Psoas muscle (tissue), 8 donors: Measurements from ENCODE around the gene ESPL1. TPM values are rescaled to one million over a fixed set of nuclear protein-coding genes. Genes with fewer than 3 reads are reported as not detected.

Experiments used
- ATAC-seq, 4 donors: fragments of 200-7000 bp; cut with Tn5 transposase; one replicate each; pipeline ENCODE4 v1.9.1; 2020; ENCODE audit warnings: moderate library complexity in 3 of 4, mild to moderate bottlenecking in 2 of 4
- DNase-seq, 2 donors: peaks; one replicate each; pipeline ENCODE4 v3.0.0-alpha.2; 2020
- H3K27ac ChIP-seq: fragments of 200-600 bp; one replicate; pipeline ENCODE4 v1.8.0; 2022
- H3K27me3 ChIP-seq, 3 donors: fragments of 200-600 bp in 1 of 3; one replicate each; pipeline versions ENCODE4 v1.6.1 to v1.8.0; 2013 to 2022; ENCODE audit warnings: low read length in 2 of 3, mild to moderate bottlenecking in 2 of 3, moderate library complexity in 1 of 3; ENCODE audit not compliant: insufficient read depth in 3 of 3
- H3K36me3 ChIP-seq, 2 donors: fragments of 200-600 bp in 1 of 2; one replicate each; pipeline versions ENCODE4 v1.6.1 to v1.8.0; 2013 to 2022; ENCODE audit warnings: low read depth in 1 of 2, mild to moderate bottlenecking in 1 of 2, moderate library complexity in 1 of 2; ENCODE audit not compliant: insufficient read depth in 1 of 2
- H3K4me1 ChIP-seq: fragments of 200-600 bp; one replicate; pipeline ENCODE4 v1.8.0; 2022
- H3K4me3 ChIP-seq: fragments of 200-600 bp; one replicate; pipeline ENCODE4 v1.8.0; 2022; ENCODE audit warnings: mild to moderate bottlenecking
- H3K9me3 ChIP-seq: fragments of 200-600 bp; one replicate; pipeline ENCODE4 v1.8.0; 2022
- WGBS, 3 donors: extraction: QIAGEN DNeasy Blood & Tissue Kit; methylation state at CpG; one replicate each; pipeline versions ENCODE4 v1.1.6 to v1.1.7; 2013; 5-methylcytosine and 5-hydroxymethylcytosine counted together
- intact Hi-C, 2 donors: fragments of 100-400 bp; cut with DNase I; formaldehyde crosslinking; loops; one replicate each; pipeline versions ENCODE4 v1.11.0 to v1.14.2; 2022
- polyA plus RNA-seq, 3 donors: library from polyadenylated mRNA; stranded (reverse); fragments of 200-250 nt; gene quantifications; one replicate each; pipeline ENCODE4 v1.2.3, GENCODE V29; 2013
- total RNA-seq, 4 donors: library from RNA; stranded (reverse); fragmentation: NEBNext Ultra II Directional in 2 of 4; extraction: Animal tissue kit (Norgen Biotek cat#: 25700) in 2 of 4; gene quantifications; one replicate each; pipeline versions ENCODE4 v1.2.1 to v1.2.4, GENCODE V29; 2021 to 2023
- TF ChIP-seq, protein P1 (sequence below): fragments of 200-600 bp; IDR thresholded peaks from one replicate; pipeline ENCODE4 v1.8.0; 2022; ENCODE audit warnings: antibody characterized with exemption
- donor health status: healthy with polysubstance abuse.
- donor health status: DM: no; HTN: no; CAD: no; lungs with moderate emphysema.
- donor health status: Bipolar disorder and iron deficiency.
- donor health status: healthy.
- donor health status: DM: yes; HTN: yes; CAD: no.
- donor health status: DM: no; HTN: no; CAD: no.
- donor health status: DM: no; HTN: no; CAD: no.
- donor health status: DM: yes; HTN: yes; CAD: no.

Gene ESPL1
- total and polyA plus RNA-seq, 7 donors: 0.03 to 0.48 (median 0.30) TPM; not detected in 2

DNA sequence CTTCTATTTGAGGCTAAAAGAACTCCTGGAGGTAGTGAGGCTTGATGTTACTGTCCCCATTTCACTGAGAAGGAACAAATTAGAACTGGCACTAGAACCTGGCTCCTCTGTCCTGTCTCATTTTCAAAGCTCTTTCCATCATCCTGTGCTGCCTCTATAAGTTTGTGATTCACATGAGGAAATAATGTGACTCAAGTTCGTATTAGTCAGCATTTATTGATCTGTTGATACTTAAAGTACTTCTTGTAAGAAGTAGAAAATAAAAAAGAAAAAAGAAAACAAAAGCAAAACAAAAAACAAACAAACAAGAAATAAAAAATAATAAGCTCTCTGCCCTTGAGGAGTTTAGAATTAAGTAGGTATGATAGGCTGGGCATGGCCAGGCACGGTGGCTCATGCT is 2.3 kb upstream of the ESPL1 start:
- no peak for DNase-seq
- 71 to 89% (median 81%) methylated on average over 2 of the region's 2 CpGs for WGBS, 3 donors
- no peaks in the 10 kb centered on the region for H3K4me1 ChIP-seq
- H3K36me3 ChIP-seq: no peaks in the 10 kb centered on the region
- H3K27me3 ChIP-seq: no peaks in the 10 kb centered on the region
- no peak overlapping the region for H3K27ac ChIP-seq
- no peaks in the 10 kb centered on the region for H3K9me3 ChIP-seq
- TF ChIP-seq, protein P1, sequence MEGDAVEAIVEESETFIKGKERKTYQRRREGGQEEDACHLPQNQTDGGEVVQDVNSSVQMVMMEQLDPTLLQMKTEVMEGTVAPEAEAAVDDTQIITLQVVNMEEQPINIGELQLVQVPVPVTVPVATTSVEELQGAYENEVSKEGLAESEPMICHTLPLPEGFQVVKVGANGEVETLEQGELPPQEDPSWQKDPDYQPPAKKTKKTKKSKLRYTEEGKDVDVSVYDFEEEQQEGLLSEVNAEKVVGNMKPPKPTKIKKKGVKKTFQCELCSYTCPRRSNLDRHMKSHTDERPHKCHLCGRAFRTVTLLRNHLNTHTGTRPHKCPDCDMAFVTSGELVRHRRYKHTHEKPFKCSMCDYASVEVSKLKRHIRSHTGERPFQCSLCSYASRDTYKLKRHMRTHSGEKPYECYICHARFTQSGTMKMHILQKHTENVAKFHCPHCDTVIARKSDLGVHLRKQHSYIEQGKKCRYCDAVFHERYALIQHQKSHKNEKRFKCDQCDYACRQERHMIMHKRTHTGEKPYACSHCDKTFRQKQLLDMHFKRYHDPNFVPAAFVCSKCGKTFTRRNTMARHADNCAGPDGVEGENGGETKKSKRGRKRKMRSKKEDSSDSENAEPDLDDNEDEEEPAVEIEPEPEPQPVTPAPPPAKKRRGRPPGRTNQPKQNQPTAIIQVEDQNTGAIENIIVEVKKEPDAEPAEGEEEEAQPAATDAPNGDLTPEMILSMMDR: no peak
- no peak overlapping the region for H3K4me3 ChIP-seq
- intact Hi-C loops: no loop called here
- no peak for ATAC-seq

DNA sequence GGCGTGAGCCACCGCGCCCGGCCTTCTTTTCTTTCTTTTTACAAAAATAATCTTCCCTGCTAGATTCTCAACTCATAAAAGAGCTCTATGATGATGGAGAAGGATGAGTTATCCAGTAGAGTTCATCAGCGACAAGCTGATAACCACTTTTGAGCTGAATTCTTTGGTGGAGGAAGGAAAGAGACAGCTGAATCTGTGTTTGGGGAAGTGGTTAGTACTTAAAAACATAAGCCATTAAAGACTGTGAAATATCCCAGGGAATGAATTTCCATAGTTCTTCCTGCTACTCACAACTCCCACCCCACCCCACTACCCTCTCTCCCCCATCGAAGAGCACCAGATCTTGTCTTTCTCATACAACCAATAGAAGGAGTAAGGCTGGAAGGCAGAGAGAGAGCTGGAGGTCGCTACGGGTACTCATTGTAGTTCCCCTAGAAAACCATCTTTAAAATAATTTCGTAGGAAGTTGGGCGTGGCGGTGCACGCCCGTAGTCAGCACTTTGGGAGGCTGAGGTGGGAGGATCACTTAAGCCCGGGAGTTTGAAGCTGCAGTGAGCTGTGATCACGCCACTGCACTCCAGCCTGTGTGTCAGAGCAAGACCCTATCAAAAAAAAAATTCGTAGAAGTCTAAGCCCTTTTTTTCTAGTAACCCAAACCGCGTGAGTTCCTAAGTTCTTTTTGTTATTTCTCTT is 647 bp upstream of the ESPL1 start:
- WGBS, 3 donors: 51 to 55% (median 52%) methylated on average over 18 of the region's 18 CpGs

GRCh38 chr12:53268630-53269562 is 797 bp downstream of the ESPL1 start:
- Histone ChIP-seq H3K27me3 (no peaks in the 10 kb centered on the region), H3K4me1 (no peaks in the 10 kb centered on the region), H3K9me3 (no peaks in the 10 kb centered on the region), H3K4me3 (peak overlapping the region; percentile 74), H3K36me3 (no peaks in the 10 kb centered on the region), H3K27ac (no peak overlapping the region)
- DNase-seq (no peak), ATAC-seq (no peak)
- WGBS, 3 donors: 55 to 56% (median 56%) methylated on average over 20 of the region's 20 CpGs
- TF ChIP-seq, protein P1: no peak
- intact Hi-C loops: no loop called here

More for the DNA sequence above, 647 bp upstream of the ESPL1 start:
- Histone ChIP-seq H3K27ac (peak overlapping the region; percentile 32), H3K27me3 (no peaks in the 10 kb centered on the region), H3K9me3 (no peaks in the 10 kb centered on the region), H3K36me3 (no peaks in the 10 kb centered on the region), H3K4me3 (peak overlapping the region; percentile 74), H3K4me1 (no peaks in the 10 kb centered on the region)
- peak in 1 of 2 donors; percentile 29 for DNase-seq
- peak in 2 of 4 donors; percentile 42 to 61 for ATAC-seq
- TF ChIP-seq, protein P1: no peak
- intact Hi-C loops: no loop called here

- Histone ChIP-seq H3K4me3 (no peak overlapping the region), H3K9me3 (no peaks in the 10 kb centered on the region), H3K36me3 (no peaks in the 10 kb centered on the region), H3K4me1 (no peaks in the 10 kb centered on the region), H3K27me3 (no peaks in the 10 kb centered on the region), H3K27ac (no peak overlapping the region)
- ATAC-seq: no peak
- TF ChIP-seq, protein P1: no peak
- 93 to 99% (median 94%) methylated on average over 5 of the region's 5 CpGs for WGBS, 3 donors
- DNase-seq: peak in 1 of 2 donors; percentile 32
- intact Hi-C loops: no loop called here
Observed at GRCh38 chr12:53274445-53274844, 6.3 kb downstream of the ESPL1 start.
